Rectal smooth muscle tissue (tissue), 1 donor: ENCODE measurements around the gene WDR59.
"Not testable (repeated sequence)": the region's sequence is repeated elsewhere in the genome, so short reads cannot be mapped to it uniquely, and the experiment has no call there.

Source experiments
- H3K27ac ChIP-seq: one replicate; pipeline ENCODE4 v1.7.0; 2013; ENCODE audit warnings: low read depth, low read length, inconsistent platforms
- H3K27me3 ChIP-seq: one replicate; pipeline ENCODE4 v1.7.0; 2013; ENCODE audit warnings: low read length; ENCODE audit not compliant: control insufficient read depth, insufficient read depth
- H3K36me3 ChIP-seq: one replicate; pipeline ENCODE4 v1.7.0; 2013; ENCODE audit warnings: low read length; ENCODE audit not compliant: control insufficient read depth, insufficient read depth
- H3K4me1 ChIP-seq: one replicate; pipeline ENCODE4 v1.7.0; 2013; ENCODE audit warnings: low read length; ENCODE audit not compliant: control insufficient read depth, insufficient read depth
- H3K4me3 ChIP-seq: one replicate; pipeline ENCODE4 v1.7.0; 2013; ENCODE audit warnings: low read length
- H3K9ac ChIP-seq: one replicate; pipeline ENCODE4 v1.7.0; 2013; ENCODE audit warnings: low read length

The WDR59 gene

GRCh38 chr16:74852500-74852875, 132.4 kb downstream of the WDR59 start:
- Histone ChIP-seq H3K9ac (no peak overlapping the region), H3K4me1 (no peaks in the 10 kb centered on the region), H3K27ac (no peak overlapping the region), H3K27me3 (no peaks in the 10 kb centered on the region), H3K4me3 (no peak overlapping the region), H3K36me3 (no peaks in the 10 kb centered on the region)

DNA sequence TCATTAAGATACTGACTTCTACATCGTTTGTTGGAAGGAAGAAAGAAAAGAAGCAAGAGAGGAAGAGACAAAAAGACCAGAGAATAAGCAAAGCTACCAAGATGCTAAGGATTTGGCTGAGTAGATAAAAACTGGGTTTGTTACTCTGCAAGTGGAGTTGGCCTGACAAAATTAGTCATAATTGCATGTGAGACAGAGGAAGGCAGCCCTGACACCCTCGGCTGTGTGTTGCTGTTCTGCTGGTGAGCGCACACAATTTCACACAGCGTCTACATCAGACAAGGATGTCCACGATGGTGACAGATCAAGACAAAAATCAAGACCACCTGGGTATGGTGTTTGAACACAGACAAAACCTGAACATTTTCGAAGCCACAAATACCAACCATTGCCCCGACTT, 134.9 kb downstream of the WDR59 start:
- no peaks in the 10 kb centered on the region for H3K27me3 ChIP-seq
- no peaks in the 10 kb centered on the region for H3K4me1 ChIP-seq
- no peaks in the 10 kb centered on the region for H3K36me3 ChIP-seq
- no peak overlapping the region for H3K27ac ChIP-seq
- no peak overlapping the region for H3K4me3 ChIP-seq
- no peak overlapping the region for H3K9ac ChIP-seq

DNA sequence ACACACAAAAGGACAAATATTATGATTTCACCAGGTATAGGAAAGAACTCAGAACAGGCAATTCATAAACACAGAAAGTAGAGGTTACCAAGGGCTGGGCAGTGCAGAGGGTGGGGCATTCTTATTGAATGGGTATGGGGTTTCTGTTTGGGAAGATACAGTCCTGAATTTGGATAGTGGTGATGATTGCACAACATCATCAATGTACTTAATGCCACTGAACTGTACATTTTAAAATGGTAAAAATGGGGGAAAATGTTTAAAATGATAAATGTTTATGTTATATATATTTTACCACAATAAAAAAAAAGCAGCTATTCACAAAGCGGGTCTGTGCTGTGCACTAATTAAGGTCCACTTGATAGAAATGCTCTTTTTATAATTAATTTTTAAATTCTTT, 137.7 kb downstream of the WDR59 start:
- Histone ChIP-seq H3K27me3 (no peaks in the 10 kb centered on the region), H3K36me3 (no peaks in the 10 kb centered on the region), H3K9ac (no peak overlapping the region), H3K27ac (no peak overlapping the region), H3K4me1 (no peaks in the 10 kb centered on the region), H3K4me3 (no peak overlapping the region)

DNA sequence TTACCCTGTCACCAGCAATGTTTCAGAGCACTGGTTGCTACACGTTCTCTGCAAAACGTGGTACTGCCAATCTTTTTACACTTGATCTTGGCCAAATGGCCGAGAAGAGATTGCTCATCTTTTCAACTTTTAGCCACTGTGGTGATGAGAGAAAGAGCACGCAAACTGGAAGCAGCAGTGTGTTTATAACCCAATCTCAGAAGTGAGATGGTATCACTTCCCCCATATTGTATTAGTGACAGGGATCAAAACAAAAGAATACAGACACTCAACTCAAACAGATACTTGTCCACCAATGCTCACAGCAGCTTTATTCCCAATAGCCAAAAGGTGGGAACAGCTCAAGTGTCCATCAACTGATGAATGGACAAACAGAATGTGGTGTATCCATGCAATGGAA, 138.2 kb downstream of the WDR59 start:
- no peak overlapping the region for H3K27ac ChIP-seq
- no peaks in the 10 kb centered on the region for H3K27me3 ChIP-seq
- H3K9ac ChIP-seq, result no peak overlapping the region
- no peaks in the 10 kb centered on the region for H3K4me1 ChIP-seq
- H3K36me3 ChIP-seq, result no peaks in the 10 kb centered on the region
- H3K4me3 ChIP-seq, result no peak overlapping the region

DNA sequence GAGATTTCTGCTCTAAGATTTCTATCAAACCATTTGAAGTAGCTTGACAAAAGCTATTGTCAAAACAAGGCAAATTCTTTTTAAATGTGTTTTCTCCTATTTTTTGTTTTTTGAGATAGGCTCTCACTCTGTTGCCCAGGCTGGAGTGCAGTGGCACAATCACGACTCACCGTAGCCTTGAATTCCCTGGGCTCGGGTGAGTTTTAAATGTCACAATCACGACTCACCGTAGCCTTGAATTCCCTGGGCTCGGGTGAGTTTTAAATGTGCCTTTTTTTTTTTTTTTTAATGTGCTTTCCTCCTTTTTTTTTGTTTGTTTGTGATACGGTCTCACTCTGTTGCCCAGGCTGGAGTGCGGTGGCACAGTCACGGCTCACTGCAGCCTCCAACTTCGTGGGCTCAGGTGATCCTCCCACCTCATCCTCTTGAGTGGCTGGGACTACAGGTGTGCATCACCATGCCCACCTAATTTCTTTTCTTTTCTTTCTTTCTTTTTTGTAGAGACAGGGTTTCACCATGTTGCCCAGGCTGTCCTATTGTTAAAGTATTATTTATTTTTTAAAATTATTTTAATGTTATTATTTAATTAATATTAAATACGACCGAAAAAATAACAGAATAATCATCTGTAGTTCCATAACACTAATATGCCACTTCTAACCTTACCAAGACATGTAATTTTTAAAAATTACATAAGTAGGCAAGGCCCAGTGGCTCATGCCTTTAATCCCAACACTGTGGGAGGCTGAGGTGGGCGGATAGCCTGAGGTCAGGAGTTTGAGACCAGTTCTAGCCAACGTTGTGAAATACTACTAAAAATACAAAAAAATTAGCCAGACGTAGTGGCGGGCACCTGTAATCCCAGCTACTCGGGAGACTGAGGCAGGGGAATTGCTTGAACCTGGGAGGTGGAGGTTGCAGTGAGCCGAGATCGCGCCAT, 140.6 kb downstream of the WDR59 start:
- Histone ChIP-seq H3K27ac (no peak overlapping the region), H3K4me1 (no peaks in the 10 kb centered on the region), H3K9ac (no peak overlapping the region), H3K36me3 (no peaks in the 10 kb centered on the region), H3K4me3 (no peak overlapping the region), H3K27me3 (no peaks in the 10 kb centered on the region)

DNA sequence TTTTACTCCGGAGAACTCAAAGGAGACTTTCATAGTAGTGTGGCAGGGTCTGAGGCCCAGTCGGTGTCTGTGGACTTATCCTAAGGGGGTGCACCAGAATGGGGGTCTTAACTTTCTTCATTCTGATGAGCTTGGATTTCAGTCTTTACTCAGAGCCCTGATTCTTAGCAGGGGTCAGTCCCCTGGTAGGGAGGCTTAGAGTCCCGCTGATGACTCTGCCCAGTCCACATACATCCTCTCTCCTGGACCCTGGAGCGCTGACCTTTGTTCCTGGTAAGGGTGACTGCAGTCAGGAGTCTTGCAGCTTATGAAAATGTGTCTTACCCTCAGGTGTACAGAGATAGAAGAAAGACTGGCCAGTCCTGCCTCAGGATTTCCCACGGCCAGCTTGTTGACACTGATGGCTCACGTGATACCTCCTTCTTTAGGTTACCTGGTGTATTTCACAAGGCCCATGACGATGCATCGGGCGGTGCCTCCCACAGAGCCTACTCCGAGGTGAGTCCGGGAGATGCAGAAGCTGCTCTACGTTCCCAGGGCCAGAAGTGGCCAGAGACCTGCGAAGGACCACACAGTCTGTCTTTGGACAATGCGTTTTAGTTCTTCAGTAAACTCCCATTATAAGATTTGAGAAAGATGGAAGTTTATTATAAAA, 141.4 kb downstream of the WDR59 start:
- not testable (repeated sequence) for H3K4me3 ChIP-seq, H3K36me3 ChIP-seq, H3K27me3 ChIP-seq, H3K27ac ChIP-seq, H3K9ac ChIP-seq, H3K4me1 ChIP-seq

DNA sequence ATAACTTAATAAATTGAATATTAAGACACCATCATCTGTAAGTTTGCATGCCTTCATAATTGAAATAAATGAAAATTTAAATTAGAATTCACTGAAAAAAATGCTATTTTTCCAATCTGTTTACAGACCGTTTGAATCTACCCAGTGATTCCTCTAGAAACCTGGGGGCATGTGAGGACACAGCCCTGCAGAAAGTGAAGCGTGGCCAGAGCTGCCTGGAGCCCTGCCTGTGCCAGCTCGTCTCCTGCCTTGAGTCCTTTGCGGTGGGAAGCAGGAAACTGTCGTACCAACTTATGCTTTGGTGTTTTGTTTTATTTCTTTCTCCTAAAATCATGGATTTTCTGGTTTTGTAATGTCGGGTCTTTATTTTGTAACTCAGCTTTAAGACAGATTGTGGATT, 142.5 kb downstream of the WDR59 start:
- no peak overlapping the region for H3K9ac ChIP-seq
- H3K36me3 ChIP-seq, result no peaks in the 10 kb centered on the region
- H3K4me1 ChIP-seq, result no peaks in the 10 kb centered on the region
- H3K27ac ChIP-seq, result no peak overlapping the region
- no peaks in the 10 kb centered on the region for H3K27me3 ChIP-seq
- no peak overlapping the region for H3K4me3 ChIP-seq

GRCh38 chr16:74841904-74842303, 143.0 kb downstream of the WDR59 start:
- Histone ChIP-seq H3K27ac (no peak overlapping the region), H3K4me3 (no peak overlapping the region), H3K36me3 (no peaks in the 10 kb centered on the region), H3K27me3 (no peaks in the 10 kb centered on the region), H3K4me1 (no peaks in the 10 kb centered on the region), H3K9ac (no peak overlapping the region)

- H3K4me3 ChIP-seq, result no peak overlapping the region
- no peak overlapping the region for H3K9ac ChIP-seq
- H3K27ac ChIP-seq, result no peak overlapping the region
- H3K4me1 ChIP-seq, result no peaks in the 10 kb centered on the region
- no peaks in the 10 kb centered on the region for H3K36me3 ChIP-seq
- H3K27me3 ChIP-seq, result no peaks in the 10 kb centered on the region
Observed at GRCh38 chr16:74841469-74841868, 143.5 kb downstream of the WDR59 start.

DNA sequence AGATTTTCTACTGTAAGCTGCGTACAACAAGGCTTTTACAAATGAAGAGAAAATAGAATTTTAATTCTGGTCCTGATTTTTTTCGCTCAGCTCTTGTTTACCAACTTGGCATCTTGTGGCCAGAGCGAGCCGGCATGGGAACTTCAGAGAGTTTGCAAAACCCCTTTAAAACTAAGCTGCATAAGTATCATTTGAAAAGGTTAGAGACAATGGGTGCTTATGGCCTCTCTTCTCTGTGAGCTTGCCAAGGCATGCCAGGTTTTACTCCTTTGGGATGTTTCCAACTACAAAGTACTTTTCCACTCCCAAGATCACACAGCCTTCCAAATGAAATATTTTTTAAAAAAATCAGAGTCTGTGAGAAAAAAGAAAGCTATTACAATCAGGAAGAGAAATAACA, 147.9 kb downstream of the WDR59 start:
- H3K27ac ChIP-seq, result no peak overlapping the region
- no peaks in the 10 kb centered on the region for H3K4me1 ChIP-seq

GRCh38 chr16:74836111-74836671, 148.7 kb downstream of the WDR59 start:
- no peaks in the 10 kb centered on the region for H3K36me3 ChIP-seq
- no peak overlapping the region for H3K4me3 ChIP-seq
- no peaks in the 10 kb centered on the region for H3K27me3 ChIP-seq
- H3K4me1 ChIP-seq, result no peaks in the 10 kb centered on the region
- H3K9ac ChIP-seq, result no peak overlapping the region
- H3K27ac ChIP-seq, result no peak overlapping the region

More for the DNA sequence above, 147.9 kb downstream of the WDR59 start:
- no peak overlapping the region for H3K9ac ChIP-seq
- no peaks in the 10 kb centered on the region for H3K36me3 ChIP-seq
- no peaks in the 10 kb centered on the region for H3K27me3 ChIP-seq
- H3K4me3 ChIP-seq, result no peak overlapping the region

- no peak overlapping the region for H3K27ac ChIP-seq
- no peaks in the 10 kb centered on the region for H3K36me3 ChIP-seq
- H3K4me3 ChIP-seq, result no peak overlapping the region
- no peaks in the 10 kb centered on the region for H3K4me1 ChIP-seq
- H3K9ac ChIP-seq, result no peak overlapping the region
- no peaks in the 10 kb centered on the region for H3K27me3 ChIP-seq
Observed at GRCh38 chr16:74832228-74832627, 152.7 kb downstream of the WDR59 start.
